Occipital lobe (tissue), 2 donors: ENCODE measurements around the gene FHOD1. TPM values are rescaled to one million over a fixed set of nuclear protein-coding genes. Genes with fewer than 3 reads are reported as not detected.

Experiments used
- DNase-seq: peaks from one replicate; lab custom pipeline; 2025; lab: John Stamatoyannopoulos, UW
- total RNA-seq: library from RNA; depleted of rRNA; stranded (reverse); fragments of >200 nt; gene quantifications from one replicate; pipeline ENCODE4 v1.2.3, GENCODE V29; 2014

The FHOD1 gene
- total RNA-seq, 1 donor from 2014 or later, result 2.5 TPM

DNA sequence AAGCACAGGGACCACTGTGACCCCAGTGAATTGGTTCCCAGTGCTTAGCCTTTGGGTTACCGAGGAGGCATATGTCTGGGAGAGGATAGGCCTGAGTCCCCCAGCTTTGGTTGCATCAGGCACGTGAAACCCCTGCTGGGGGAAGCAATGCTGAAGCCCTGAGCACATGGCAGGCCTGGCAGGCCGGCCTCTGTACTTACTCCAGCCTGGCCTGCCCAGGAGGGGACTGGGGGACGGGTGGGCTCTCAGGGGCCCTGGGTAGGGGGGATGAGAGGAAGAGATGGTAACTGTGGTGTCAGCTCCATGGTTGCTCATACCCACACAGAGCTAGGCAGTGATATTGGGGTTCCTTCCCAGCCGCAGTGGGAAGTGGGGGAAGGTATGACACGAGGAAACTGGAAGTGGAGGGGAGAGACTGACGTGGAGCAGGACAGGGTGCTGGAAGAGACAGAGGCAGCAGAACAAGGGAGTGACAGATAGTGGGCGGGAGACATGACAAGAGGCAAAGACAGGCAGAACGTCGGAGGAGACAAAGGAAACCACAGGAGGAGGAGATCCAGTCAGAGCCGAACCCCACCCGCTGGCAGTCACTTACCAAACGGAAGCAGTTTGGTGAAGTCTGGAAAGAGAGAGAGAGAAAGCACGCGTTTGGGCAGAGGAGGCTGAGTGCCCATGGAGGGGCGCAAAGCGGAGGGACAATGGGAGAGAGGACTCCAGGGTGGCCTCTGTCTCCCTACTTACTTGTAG lies 11.3 kb downstream of the FHOD1 start:
- no peak for DNase-seq

DNA sequence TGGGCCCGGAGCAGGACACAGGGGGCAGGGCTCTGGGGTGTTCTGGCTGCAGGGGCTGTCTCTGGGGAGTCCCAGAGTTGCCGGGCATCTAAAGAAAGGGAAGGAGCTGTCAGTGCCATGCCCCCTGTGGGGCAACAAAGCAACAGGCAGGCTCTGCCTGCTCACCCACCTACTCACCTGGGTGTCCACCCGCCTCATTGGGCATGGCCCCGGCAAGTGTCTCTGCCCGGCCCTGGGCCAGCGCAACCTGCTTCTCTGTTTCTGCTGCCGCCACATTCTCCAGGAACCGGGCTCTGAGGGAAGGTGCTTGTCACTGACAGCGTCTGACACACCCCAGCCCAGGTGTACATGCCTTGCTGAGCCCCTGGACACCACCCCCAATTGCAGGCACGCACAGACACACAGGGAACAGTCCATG lies 13.1 kb downstream of the FHOD1 start:
- no peak for DNase-seq

GRCh38 chr16:67233596-67233995 lies 13.7 kb downstream of the FHOD1 start:
- DNase-seq, result no peak

DNA sequence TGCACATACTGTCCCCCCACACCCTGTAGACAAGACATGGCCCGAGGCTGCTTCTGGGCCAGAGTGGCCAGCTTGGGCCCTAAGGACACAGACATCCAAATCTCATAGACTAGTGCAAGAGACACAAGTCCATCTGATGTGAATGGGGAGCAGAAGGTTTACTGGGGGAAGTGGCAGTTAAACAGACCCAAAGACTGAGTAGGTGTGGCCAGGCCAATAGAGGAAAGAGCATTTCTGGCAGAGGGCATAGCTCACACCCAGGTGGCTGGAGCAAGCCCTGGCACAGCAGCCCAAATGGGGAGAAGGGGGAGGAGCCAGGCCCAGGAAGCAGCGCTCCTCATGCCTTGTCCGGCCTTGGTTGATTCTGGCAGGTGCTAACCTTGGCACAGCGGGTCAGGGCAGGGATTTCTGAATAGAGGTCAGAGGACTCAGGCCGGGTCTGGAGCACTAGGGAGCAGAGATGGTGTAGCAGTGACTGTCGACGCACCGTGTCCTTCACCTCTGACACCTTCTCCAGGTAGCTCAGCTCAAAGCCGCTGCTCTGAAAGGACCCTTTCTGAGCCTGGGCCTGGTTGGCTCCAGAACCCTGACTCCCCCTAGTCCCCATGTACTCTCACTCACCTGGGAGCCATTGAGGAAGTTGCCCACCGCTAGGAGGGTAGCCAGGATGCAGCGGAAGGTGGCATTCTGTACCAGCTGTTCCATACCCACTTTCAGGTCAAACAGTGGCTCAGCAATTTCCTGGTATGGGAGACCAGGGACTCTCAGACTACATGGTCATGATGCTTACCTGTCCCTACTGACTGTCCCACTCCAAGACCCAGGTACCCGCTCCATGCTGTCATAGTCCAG lies 16.2 kb downstream of the FHOD1 start:
- DNase-seq, result no peak

DNA sequence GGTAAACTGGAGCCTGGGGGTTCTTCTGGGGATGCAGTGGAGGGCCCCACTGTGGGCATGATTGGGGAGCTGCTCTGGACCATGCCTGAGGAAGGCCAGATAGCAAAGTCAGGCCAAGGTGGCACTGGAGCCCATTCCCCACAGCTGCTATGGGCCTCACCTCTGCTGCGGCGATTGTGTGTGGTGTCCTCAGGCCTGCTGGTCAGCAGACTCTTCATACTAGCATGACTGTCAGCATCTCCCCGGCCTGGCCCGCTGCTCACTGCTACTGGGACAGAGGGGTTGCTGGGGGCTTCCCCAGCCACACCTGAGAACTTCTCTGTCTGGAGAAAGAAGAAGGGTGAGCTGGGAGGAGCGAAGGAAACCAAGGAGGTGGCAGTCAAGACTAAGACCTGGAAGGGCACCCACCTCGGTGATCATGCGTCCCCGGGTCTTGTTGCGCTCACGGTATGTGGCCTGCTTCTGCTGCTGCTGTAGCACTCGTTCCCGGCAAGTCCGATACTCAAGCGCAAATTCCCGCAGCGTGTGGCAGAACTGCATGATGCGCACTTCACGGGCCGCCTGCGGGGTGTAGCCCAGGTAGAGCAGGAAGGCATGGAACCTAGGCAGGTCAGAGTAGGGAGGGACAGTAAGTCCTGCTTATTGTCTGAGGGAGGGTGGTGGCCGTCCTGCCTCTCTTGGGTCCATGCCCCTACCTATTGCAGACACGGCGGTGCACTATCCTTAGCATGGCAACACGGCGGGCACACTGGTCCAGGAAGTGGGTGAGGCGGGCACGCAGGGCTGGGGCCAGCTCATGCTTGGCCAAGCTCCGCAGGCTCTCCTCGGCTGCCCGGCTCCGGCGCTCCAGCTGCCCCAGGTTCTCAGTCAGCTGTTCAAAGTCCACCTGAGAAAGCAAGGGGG lies 17.1 kb downstream of the FHOD1 start:
- no peak for DNase-seq

- DNase-seq, result no peak
Observed at GRCh38 chr16:67228905-67229304, 18.4 kb downstream of the FHOD1 start.

DNA sequence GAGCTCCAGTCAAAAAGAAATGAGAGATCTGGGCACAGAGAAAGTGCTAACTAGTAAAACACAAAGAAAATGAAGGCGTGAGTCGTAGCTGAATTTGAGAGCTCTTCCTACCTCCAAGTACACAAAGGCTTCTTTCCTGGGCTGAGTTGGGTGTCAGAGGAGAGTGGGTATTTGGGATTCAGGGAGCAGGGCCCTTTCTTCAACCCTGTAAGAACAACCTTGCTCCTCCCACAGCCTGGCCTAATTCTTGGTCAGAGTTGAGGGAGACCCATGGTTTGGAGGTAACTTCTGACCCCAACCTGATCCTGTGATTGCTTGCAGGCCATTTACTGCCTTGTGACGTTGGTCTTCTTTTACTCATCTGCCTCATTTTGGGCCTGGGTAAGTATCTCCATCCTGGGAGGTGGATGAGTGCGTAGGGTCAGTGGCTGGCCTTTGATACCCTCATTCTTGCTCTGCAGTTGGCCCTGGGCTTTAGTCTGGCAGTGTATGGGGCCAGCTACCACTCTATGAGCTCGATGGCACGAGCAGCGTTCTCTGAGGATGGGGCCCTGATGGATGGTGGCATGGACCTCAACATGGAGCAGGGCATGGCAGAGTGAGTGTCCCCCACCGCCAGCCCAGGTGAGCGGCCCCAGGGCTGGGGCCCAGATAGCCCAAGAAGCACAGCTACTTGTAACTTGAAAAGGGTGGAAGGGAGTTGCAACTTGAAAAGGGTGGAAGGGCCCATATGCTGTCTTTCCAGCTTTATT lies 19.1 kb downstream of the FHOD1 start:
- no peak for DNase-seq

GRCh38 chr16:67227567-67227921 lies 19.7 kb downstream of the FHOD1 start:
- DNase-seq, result no peak

- DNase-seq, result peak; percentile 94
Observed at GRCh38 chr16:67226804-67227566, 20.3 kb downstream of the FHOD1 start, which contains the start of gene TMEM208. Gene TMEM208 (plus strand): TSS chr16:67227130. CDS start chr16:67227219, 89 bp downstream.

DNA sequence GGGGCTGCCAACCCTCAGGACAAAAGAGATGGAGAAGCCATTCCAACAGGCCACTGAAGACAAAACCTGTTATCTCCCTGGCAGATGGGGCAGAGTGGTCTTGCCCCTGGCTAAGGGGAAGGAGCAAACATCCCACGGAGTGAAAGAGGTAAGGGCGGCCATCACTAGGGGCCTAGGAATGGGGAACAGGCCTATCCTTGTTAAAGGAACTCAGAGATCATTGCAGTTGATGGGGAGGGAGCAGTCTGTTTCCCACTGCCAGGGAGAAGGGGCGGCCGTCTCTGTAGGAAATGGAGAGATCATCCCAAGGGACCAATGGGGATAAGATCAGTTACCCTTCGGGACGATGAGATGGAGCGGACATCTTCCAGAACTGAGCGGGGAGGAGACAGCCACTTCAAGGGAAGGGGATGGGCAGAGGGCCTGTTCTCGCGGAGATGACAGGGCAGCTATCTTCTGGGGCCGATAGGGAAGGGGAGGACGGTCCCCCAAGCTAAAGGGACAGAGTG lies 20.9 kb downstream of the FHOD1 start:
- no peak for DNase-seq

DNA sequence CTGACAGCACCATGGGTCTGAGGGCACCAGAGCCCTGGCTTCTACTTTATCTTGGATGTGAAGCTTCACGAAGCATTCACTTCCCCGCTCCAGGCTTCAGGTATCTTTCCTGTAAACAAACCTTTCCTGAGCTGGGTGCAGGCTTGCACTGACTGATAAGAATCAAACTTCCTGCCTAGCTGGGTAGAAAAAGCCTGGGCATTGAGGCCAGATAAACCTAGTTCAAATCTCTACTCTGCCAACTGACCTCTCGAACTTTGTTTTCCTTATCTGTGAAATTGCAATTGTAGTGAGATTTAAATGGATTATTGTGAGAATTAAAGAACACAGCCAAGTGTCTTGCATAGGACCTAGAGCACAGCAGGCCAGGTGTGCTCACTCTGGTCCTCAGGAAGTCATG lies 23.3 kb downstream of the FHOD1 start:
- no peak for DNase-seq

GRCh38 chr16:67216612-67217490 lies 30.4 kb downstream of the FHOD1 start:
- DNase-seq, result no peak

DNA sequence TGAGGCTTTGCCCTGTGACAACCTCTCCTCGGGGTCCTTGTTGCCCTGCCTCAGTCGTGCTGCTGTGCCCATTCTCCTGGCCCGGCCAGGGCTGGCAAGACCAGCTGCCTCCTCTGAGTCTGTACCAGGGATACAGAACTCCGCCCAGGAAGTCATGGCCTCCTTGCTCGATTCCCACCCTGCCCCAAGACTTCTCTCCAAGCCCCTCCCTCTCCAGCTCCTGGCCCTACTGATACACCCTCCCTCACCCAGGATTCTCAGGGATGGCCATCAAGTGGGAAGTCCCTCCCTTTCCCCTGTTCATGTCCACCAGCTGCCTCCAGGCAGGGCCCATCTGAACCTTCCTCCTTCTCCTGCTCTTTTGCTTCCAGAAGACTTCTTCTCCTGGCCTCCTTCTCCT lies 31.6 kb downstream of the FHOD1 start:
- no peak for DNase-seq

DNA sequence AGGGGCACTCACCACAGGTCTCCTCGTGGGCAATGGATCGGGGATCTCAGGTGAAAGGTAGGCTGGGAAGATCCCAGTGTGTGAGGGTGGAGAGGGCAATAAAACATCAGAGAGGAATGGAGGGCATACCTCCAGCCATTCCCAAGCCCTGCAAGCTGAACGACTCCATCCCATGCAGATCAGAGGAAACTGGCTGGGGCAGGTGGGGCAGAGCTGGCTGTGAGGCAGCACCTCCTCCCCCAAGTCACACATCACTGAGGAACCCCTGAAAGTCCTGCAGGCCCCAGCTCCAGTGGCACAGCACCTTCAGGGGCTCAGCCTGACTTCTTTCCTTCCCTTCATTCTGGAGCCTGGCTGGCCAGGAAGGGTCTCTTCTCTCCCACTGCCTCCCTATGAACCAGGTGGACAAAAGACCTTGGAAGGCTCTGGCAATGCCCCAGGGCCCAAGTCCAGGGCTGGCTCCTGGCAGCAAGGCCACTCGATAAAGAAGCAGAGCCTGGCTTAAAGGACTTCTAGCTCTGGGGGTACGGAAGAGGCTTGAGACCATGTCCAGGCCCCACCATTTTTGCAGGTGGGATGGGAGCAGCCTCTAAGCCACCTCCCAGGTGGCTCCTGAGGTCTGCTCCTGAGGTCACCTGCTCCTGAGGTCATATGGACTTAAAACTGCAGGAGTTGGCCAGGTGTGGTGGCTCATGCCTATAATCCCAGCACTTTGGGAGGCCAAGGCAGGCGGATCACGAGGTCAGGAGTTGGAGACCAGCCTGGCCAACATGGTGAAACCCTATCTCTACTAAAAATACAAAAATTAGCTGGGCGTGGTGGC lies 33.9 kb downstream of the FHOD1 start:
- no peak for DNase-seq

DNA sequence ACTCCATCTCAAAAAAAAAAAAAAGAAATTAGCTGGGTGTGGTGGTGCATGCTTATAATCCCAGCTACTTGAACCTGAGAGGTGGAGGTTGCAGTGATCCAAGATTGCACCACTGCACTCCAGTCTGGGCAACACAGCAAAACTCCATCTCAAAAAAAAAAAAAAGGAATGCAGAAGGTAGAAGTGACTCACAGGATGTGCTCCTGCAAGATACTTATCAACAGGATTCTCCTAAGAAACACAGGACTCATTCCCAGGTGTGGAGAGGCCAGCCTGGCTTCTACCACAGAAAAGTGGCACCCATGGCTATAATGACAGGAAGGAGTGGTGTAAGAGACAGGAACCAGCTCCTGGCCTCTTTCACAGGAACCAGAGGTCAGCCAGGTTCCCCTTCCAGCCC lies 34.5 kb downstream of the FHOD1 start:
- no peak for DNase-seq

DNA sequence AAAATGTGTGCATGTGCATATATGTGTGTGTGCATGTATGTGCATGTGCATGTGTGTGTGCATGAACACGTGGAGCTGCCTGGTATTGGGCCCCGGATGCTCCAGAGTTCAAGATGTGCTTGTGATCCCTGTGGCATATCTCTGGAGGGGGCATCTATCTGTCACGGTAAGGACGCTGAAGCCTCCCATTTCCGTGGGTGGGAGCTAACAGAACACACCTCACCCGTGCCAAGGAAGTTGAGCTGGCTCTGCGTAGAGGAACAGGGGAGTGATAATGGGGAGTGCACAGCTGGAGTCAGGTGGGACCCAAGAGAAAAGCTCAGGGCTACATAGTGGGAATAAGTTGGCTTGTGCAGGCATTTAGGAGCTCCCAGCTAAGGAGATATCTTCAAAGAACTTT lies 35.6 kb downstream of the FHOD1 start:
- DNase-seq, result no peak

- DNase-seq, result no peak
Observed at GRCh38 chr16:67210069-67210937, 37.0 kb downstream of the FHOD1 start.
